Glomerular visceral epithelial cell (primary cell): ENCODE measurements around the gene EDAR.

Experiments
- DNase-seq: peaks from one replicate; pipeline ENCODE4 v3.0.0-alpha.2; 2016; ENCODE audit errors: extremely low spot score

Gene EDAR

DNA sequence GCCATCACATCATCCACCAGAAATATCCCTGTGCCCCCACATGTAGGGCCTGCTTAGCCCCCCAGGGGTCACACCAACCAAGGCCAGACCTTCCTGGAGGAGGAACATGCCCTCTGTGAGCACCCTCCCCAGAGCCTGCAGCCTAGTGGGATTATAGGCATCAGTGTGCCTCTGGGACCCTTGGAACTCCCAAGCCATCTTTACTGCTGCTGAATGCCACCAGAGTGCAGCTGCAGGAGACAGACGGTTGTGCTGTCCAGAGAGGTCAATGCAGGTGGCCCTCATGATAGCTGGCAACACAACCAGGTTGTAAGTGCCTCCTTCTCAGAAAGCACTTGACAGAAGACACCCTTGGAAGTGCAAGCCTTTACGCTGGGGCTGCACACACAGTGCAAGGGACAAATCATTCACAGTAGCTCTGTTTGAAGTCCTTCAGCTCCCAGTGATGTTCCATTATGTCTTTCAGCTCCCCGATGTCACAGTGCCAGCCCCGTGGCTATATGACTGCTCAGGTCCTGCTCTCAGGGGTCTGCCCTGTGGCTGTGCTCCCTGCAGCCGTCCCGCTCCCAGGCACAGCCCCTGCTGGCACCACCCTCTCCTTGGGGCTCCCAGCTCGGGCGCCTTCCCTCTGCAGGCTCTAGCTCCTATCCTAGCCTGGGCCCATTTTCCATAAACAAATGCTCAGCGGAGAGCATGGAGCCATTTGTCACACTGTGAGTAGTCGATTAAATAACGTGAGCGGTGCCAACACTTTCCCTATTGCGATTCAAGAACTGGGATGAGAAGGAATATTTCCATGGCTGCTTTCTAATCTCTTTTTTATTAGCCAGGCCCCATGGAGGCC, 65.1 kb downstream of the EDAR start:
- no peak for DNase-seq

DNA sequence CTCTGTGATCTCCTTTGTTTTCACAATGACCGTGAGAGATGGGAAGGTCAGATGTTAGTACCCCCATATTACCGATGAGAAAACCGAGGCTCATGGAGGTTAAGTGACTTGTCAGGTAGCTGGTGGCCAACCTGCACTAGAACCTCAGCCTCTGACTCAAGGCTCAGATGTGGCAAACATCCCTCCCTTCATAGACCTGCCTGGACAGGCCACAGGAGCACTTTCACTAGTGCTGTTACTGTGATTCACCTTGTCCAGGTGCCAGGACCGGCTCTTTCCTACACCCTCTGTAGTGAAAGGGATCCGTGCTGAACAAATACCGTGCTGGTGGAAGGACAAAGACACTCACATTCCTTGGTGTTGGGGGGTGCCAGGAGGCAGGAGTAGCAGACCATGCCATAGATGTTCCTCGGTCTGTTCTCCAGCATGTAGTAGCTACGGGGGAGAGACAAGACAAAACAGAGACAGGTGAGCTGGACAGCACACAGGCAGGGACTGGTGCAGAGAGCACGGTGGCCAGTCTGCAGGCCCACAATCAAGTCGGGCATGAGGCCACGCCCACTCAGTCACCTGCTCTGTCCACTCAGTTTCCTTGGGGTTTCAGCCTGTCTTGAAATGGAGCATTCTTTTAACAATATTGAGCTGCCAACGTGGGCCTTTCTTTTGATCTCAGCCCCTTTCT, 65.9 kb downstream of the EDAR start:
- no peak for DNase-seq

DNA sequence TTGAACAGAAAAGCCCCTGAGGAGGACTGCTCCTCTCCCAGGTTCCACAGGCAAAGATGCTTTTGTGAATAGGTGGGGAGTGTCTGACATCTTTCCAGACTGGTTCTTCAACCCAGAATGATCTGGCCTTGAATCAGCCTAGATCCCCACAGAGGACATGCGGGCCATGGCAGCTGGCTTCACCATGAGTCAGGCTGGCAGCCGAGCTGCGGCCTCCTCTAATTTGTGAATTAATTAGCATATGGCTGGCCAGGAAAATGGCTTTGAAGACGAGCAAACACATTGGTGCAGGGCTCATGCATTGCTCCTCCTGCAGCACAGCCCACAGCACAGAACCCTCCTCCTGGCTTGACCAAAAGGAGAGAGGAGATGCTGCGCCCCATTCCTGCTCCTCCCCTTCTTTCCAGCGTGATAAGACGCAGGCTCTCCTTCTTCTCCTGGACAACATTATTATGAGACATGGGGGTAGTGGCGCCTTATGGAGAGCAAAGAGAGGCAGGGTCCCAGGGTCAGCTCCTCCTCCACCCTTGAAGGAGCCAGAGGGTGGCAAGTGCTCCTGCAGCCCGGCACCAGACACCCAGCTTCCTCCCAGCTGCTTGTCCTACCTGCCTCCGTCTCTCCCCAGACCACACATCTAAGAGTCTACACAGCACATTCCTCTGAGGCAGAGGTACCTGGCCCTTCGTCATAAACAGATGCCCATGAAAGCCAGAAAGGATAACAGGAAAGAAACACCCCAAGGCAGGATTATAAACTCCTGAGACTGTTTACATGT, 66.7 kb downstream of the EDAR start:
- DNase-seq, result no peak

DNA sequence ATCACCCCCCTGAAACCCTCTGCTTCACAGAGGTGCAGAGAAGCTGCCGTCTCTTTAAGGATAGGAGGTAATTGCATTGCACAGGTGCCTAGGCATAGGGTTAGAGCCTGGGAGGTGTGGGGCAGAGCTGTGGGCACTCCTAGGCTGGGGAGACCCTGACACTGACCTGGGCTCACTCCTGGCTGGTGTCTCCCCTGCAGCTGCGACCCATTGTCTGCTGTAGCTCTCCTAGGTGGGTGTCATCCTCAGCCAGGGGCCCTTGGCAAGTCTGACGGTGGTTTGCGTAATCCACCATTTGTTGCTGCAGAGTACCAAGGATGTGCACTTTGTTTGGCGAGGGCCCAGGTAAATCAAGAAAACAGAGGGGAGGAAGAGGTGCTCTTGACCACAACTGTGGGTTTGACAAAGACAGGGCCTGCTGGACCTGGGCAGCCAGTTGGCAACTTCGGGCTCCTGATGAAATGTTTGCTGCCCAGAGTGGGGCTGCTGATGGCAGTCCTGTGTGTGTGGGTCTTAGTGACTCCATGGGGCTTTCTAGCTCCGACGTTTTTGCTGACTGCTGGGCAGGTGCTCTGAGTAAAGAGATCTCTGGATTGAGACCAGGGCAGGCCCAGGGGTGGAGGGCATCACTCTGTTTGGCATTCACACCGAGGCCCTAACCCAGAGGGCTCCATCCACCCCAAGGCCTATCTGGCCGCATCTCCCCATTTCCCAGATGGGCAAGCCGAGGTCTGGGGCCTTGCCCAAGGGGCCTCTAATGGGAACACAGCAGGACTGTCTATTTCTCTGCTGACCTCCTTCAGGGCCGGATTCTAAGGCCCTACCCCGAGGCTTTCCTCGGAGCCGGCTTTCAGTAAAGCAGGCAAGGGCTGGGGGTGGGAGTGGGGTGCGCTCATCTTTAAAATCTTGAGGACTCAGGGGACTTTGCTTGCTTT, 67.7 kb downstream of the EDAR start:
- DNase-seq, result no peak

GRCh38 chr2:108920686-108921085, 68.3 kb downstream of the EDAR start:
- DNase-seq, result no peak

DNA sequence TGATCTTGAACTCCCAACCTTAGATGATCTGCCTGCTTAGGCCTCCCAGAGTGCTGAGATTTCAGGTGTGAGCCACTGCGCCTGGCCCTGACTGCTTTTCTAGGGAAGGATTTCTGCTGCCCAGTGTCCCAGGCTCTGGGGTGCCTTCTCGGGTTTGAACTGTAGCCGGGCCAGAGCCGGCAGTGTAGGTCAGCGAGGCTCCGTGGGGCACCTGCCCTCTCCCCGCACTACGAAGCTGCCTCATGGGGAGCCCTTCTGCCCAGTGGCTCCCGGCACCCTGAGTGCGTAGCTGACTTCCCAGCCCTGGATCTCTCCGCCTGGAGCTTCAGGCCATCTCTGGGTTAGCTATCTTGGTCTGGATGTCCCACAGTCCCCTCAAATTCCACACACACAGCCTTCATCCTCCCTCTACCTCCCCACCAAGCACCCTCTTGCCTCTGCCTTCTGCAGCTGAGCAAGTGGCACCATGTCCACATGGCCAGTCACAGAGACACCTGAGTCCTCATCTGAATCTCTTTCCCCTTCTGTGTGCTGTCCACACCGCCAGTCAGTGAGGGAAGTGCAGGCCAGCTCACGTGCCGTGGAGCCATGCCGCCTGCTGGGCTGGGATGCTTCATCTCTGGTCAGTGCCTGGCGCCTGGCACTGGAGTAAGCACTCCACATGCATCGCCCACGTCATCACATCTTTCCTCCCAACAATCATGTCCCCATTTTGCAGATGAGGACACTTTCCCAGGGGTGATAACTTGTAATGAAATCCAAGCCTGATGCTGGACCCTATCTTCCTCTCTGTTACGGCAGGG, 69.2 kb downstream of the EDAR start:
- no peak for DNase-seq

DNA sequence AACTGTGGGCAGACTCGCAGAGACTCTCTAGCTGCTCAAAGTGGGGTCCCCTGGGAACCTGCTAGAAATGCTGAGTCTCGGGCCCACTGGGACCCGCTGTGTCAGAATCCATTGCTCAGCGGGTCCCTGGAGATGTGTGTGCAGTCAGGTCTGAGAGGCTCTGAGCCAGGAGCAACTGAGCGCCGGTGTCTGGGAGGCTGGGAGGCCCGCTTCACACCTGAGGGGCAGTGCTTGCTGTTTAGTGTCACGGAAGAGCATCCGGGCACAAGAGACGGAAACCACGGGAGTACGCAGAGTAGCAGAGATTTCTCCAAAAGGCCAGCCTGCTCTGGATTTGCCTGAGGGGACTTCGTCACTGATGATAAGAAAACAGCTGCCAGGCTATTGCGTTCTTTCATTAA, 70.1 kb downstream of the EDAR start:
- no peak for DNase-seq

DNA sequence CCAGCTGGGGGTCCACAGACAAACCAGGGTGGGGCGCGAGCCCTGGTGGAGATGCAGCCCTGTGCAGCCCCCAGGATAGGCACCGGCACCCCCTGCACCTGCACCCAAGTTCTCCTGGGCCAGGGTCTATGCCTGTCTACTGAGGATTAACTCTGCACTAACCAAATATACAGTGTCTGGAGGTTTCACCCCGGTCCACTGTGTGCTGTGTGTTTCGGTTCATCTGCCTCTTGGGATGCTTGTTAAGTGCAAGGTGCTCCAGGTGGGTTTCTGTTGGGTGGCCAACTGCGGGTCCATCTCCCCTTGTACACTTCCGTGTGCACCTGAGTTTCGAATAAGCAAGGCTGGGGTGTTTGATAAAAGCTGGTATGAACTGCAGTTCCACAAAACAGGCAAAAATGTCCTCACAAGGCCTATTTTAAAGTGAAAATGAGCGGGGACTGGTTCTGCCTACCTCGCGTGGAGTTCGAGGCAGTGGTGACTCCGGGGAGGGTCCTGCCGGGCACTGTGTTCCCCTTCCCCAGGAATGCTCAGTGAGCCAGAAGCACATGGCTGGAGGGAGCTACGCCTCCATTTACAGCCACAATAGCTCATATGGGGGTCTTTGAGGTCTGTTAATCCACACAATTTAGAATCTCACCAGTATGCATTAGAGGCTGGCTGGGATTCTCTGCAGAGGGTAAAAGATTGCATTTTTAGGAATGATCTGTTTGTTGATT, 70.7 kb downstream of the EDAR start:
- no peak for DNase-seq

DNA sequence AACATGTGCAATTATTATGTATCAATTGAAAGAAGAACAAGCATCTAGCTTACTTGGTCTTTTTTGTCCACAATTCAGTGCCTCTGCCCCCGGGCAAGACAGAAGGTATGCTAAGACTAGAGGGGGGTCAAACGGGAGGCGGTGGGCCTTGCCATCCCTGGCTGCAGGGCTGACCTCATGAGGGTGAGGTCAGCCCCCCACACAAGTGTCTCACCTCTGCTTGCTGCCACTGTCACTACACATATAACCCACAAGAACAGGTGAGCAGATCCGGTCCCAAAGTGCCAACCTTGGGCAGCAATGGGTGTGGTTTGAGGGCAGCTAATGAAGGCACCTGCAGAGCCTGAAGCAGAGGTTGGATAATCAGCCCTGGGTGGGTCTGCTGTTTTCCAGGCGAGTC, 71.5 kb downstream of the EDAR start:
- DNase-seq, result no peak

GRCh38 chr2:108916796-108917421, 72.1 kb downstream of the EDAR start:
- DNase-seq, result no peak

DNA sequence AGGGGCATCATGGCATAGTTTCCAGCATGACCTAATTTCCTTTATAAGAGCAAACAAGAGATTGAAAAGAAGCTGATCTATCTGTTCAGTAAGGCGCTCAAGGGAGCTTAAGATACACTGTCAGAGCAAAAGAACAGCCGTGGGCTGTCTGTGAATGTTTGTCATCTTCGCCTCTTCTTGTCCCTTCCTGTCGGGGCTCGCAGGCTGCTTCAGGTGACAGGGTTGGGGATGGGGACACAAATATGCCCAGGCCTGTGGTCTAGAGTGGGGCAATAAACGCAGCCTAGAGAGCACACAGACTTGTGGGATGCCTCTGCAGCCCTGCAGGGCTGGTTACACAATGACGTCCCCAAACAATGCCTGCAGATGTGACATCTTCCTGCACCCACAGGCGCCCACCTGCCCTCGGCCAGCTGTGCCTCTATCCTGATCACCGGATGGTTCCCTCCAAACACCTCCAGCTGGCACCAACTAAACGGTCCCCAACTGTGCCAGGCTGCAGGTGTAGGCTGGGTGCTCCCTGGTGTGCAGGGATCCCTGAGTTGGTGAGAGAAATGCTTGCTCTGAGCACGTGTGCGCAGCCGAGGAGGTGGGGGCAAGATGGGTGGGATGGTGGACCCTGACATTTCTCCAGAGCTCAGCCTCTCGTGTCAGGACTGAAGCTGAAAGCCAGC, 72.8 kb downstream of the EDAR start:
- DNase-seq, result no peak

- no peak for DNase-seq
Observed at GRCh38 chr2:108912629-108912902, 76.5 kb downstream of the EDAR start.

DNA sequence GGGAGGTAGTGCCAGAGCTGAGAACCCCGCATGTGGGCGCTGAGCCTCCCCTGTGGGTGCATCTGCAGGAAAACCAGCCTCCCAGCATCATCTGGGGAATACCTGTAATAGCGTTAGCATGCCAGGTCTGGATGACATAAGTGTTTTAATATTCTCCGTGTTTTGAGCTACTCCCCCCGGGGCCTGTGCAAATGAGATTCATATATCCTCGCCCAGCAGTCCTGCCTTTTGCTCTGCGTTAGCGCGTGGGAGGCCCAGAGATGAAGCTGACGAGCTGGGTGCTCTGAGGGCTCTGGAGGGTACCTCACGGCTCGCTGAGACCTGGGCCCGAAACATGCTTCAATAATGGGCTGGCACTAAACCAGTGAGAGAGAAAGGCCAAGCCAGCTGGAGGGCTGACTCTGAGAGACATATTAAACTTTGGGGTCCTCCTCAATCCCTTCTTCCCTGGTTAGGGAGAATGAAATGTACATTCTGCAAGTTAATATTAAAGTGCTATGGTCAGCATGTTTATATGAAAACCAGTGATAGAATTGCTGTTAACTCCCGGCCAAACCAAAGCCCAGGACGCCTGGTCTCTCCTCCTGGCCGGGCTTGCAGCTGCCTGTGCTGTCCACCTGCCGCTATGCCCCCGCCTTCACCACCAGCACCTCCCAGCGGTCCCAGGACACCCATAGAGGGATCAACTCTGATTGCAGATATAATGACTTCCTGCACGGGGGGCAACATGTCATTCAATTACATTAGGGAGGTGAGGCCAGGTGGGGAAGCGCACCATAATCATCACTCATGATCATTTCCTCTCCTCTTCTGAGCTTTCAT, 77.0 kb downstream of the EDAR start:
- DNase-seq, result no peak

- no peak for DNase-seq
Observed at GRCh38 chr2:108911401-108911800, 77.6 kb downstream of the EDAR start.

GRCh38 chr2:108910541-108911396, 78.3 kb downstream of the EDAR start:
- DNase-seq, result no peak

GRCh38 chr2:108910011-108910431, 79.0 kb downstream of the EDAR start:
- DNase-seq, result no peak

DNA sequence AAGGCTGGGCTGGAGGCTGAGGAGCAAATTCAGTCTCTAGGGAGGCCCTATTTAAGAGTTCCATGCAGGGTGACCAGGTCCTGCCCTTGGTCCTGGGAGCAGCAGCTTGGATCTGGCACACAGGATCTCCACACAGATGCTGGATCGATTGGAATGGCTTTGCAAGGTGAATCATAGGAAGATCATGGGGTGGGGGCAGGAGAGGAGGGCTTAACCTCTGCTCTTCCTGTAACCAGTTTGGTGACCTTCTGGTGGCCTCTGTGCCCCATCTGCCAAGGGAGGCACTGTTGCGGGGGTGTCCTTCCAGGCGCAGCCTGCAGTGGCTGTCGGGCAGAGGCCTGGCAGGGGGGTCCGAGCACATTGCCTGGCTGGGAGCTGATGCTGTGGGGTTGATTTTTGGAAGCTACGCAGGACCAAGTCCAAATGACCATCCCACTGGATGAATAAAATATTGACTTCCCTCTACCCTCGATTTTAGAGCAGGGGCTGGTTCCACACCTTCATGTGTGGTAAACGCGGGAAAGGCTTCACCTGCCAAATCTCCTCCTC, 79.7 kb downstream of the EDAR start:
- no peak for DNase-seq
